Smooth muscle cell (in vitro differentiated cells): ENCODE measurements around the gene ZSCAN22. TPM values are rescaled to one million over a fixed set of nuclear protein-coding genes. Genes with fewer than 3 reads are reported as not detected.

Experiments
- DNase-seq: peaks from one replicate; lab custom pipeline; 2025; ENCODE audit not compliant: unreplicated experiment; lab: John Stamatoyannopoulos, UW
- H2AFZ ChIP-seq: fragments of 200-600 bp; sonication (generic); 2 replicates; pipeline ENCODE4 v1.6.0; 2016; ENCODE audit warnings: antibody characterized with exemption, low read depth, mild to moderate bottlenecking
- H3F3A ChIP-seq: fragments of 200-600 bp; sonication (generic); 2 replicates; pipeline ENCODE4 v1.6.0; 2017; ENCODE audit warnings: antibody characterized with exemption, low read depth
- H3K27ac ChIP-seq: fragments of 200-600 bp; sonication (generic); 2 replicates; pipeline ENCODE4 v1.5.1; 2016; ENCODE audit warnings: low read depth, mild to moderate bottlenecking
- H3K27me3 ChIP-seq: fragments of 200-600 bp; sonication (generic); 2 replicates; pipeline ENCODE4 v1.6.1; 2016; ENCODE audit warnings: low read depth, mild to moderate bottlenecking
- H3K36me3 ChIP-seq: fragments of 200-600 bp; sonication (generic); 2 replicates; pipeline ENCODE4 v1.5.1; 2016; ENCODE audit warnings: low read depth
- H3K4me1 ChIP-seq: fragments of 200-600 bp; sonication (generic); 2 replicates; pipeline ENCODE4 v1.5.1; 2016; ENCODE audit warnings: low read depth
- H3K4me2 ChIP-seq: fragments of 200-600 bp; sonication (generic); 2 replicates; pipeline ENCODE4 v1.6.0; 2016; ENCODE audit warnings: mild to moderate bottlenecking
- H3K4me3 ChIP-seq: fragments of 200-600 bp; sonication (generic); 2 replicates; pipeline ENCODE4 v1.5.1; 2016; ENCODE audit warnings: mild to moderate bottlenecking
- H3K79me2 ChIP-seq: fragments of 200-600 bp; sonication (generic); 2 replicates; pipeline ENCODE4 v1.6.0; 2016; ENCODE audit warnings: low read depth, mild to moderate bottlenecking
- H3K9ac ChIP-seq: fragments of 200-600 bp; sonication (generic); 2 replicates; pipeline ENCODE4 v1.6.0; 2016; ENCODE audit warnings: low read depth
- H3K9me3 ChIP-seq: fragments of 200-600 bp; sonication (generic); replicated peaks from 2 replicates; pipeline ENCODE4 v1.5.1; 2016; ENCODE audit warnings: low read depth
- H4K20me1 ChIP-seq: fragments of 200-600 bp; sonication (generic); 2 replicates; pipeline ENCODE4 v1.6.0; 2016; ENCODE audit warnings: low read depth
- WGBS: methylation state at CpG from one replicate; pipeline ENCODE4 v1.1.7; 2016; ENCODE audit warnings: low lambda C conversion rate; 5-methylcytosine and 5-hydroxymethylcytosine counted together
- polyA plus RNA-seq: library from polyadenylated mRNA; unstranded; fragments of >200 nt; fragmentation: Nextera tagmentation; extraction: Ambion mirVana; gene quantifications from 2 replicates; pipeline ENCODE4 v1.2.1, GENCODE V29; 2016
- total RNA-seq: library from RNA; depleted of rRNA; stranded (reverse); fragments of >200 nt; gene quantifications from 2 replicates; pipeline ENCODE4 v1.2.3, GENCODE V29; 2014
- TF ChIP-seq, protein P1 (sequence below): fragments of 200-600 bp; sonication (generic); IDR thresholded peaks from 2 replicates; pipeline ENCODE4 v1.5.1; 2017; ENCODE audit warnings: borderline replicate concordance, mild to moderate bottlenecking, antibody characterized with exemption; ENCODE audit not compliant: insufficient read depth, poor library complexity, severe bottlenecking

The ZSCAN22 gene
- total and polyA plus RNA-seq, 2 experiments from 2014 or later, result 1.7 to 2.4 TPM

DNA sequence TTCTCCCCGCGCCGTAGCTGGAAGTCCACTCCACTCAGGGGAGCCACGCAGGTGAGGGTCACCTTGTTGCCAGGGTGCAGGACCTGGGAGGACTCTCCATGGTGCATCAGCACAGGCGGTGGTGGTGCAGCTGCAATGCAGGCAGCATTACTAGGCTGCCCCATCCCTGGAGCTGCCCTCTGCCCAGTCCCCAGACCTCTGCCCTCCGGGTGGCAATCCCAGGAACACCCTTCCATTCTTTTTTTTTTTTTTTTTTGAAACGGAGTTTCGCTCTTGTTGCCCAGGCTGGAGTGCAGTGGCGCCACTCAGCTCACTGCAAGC lies 24.7 kb downstream of the ZSCAN22 start:
- H3K9ac ChIP-seq, result no peak overlapping the region
- 100% methylated on average over 9 of the region's 9 CpGs for WGBS
- H4K20me1 ChIP-seq, result no peaks in the 10 kb centered on the region
- no peak overlapping the region for H3K4me2 ChIP-seq
- DNase-seq, result no peak
- no peaks in the 10 kb centered on the region for H3K27me3 ChIP-seq
- peaks cover 31% of the 10 kb centered on the region for H3K79me2 ChIP-seq
- H3K4me3 ChIP-seq, result no peak overlapping the region
- H3K4me1 ChIP-seq, result peaks cover 8% of the 10 kb centered on the region
- no peak overlapping the region for H2AFZ ChIP-seq
- H3K27ac ChIP-seq, result no peak overlapping the region
- H3F3A ChIP-seq, result no peaks in the 10 kb centered on the region
- TF ChIP-seq, protein P1, sequence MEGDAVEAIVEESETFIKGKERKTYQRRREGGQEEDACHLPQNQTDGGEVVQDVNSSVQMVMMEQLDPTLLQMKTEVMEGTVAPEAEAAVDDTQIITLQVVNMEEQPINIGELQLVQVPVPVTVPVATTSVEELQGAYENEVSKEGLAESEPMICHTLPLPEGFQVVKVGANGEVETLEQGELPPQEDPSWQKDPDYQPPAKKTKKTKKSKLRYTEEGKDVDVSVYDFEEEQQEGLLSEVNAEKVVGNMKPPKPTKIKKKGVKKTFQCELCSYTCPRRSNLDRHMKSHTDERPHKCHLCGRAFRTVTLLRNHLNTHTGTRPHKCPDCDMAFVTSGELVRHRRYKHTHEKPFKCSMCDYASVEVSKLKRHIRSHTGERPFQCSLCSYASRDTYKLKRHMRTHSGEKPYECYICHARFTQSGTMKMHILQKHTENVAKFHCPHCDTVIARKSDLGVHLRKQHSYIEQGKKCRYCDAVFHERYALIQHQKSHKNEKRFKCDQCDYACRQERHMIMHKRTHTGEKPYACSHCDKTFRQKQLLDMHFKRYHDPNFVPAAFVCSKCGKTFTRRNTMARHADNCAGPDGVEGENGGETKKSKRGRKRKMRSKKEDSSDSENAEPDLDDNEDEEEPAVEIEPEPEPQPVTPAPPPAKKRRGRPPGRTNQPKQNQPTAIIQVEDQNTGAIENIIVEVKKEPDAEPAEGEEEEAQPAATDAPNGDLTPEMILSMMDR, result no peak
- no peaks in the 10 kb centered on the region for H3K36me3 ChIP-seq
- no peaks in the 10 kb centered on the region for H3K9me3 ChIP-seq

DNA sequence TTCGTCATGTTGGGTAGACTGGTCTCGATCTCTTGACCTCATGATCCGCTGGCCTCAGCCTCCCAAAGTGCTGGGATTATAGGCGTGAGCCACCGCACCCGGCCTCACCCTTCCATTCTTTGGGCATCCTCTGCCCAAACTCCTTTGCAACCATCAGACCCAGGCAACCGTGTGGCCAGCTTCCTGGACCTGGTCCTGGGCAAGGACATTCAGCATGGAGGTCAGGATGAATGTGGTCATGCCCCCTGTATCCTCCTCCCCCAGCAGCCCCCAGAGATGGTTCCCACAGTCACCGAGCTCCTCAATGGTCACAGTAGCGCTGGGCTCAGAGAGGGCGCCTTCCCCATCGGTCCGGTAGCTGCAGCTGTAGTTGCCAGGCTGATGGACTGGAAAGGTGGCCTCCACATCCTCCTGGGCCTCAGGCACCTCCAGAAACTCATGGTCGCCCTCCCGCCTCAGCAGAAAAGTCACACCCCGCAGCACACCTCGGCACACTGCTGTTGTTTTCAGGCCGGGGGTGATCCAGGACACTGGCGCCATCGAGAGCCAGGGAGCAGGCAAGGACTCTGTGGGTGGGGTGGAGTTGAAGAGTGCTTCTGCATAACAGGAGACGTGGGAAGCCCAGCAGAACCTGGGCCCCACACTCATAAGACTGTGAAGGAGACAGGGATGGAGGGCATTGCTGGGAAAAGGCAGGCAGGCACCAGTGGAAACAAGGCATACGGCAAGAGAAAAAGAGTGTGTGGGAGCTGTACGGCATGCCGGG lies 25.4 kb downstream of the ZSCAN22 start:
- Histone ChIP-seq H3K79me2 (peaks cover 24% of the 10 kb centered on the region), H3K36me3 (no peaks in the 10 kb centered on the region), H4K20me1 (no peaks in the 10 kb centered on the region), H3K9me3 (no peaks in the 10 kb centered on the region), H3F3A (no peaks in the 10 kb centered on the region), H3K27me3 (no peaks in the 10 kb centered on the region), H3K4me1 (peaks cover 8% of the 10 kb centered on the region), H2AFZ (no peak overlapping the region), H3K27ac (no peak overlapping the region), H3K4me2 (no peak overlapping the region), H3K9ac (no peak overlapping the region), H3K4me3 (no peak overlapping the region)
- WGBS, result 93% methylated on average over 23 of the region's 23 CpGs
- no peak for DNase-seq
- TF ChIP-seq, protein P1, result no peak

DNA sequence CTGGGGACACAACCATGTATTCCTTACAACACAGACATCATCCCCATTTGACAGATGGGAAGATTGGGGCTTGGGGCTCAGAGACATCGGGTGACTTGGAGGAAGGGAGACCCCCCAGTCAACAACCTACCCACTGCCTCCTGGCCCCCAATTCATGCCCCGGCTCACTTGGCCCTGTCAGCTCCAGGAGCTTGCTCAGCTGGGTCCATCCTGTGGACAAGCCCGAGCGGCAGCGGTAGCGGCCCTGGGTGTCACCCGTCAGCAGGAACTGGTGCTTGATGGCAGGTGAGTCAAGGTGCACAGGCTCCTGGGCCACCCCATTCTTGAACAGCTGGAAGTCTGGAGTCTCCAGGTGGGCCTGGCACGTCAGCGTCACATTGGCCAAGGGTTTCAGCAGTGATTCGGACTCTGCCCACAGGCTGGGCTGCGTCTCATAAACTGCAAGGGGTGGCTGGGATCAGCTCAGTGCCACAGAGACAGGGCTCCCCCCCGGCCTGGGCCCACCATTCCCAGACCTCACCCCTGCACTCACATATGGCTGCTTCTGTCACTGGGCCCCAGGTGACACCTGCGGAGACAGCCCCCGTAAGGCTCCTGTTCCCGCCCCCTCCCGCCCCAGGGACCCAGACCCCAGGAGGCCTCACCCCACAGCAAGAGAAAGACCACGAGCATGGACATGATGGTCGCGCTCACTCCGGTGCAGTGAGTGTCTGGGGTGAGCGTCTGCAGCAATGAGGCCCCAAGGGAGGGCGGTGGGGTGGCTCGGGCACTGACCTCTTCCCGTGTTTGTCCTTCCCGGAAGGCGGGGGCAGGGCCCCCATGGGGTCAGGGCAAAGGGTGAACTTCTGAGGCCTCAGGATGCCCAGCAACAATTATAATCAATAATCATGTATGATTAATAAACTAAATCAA lies 26.2 kb downstream of the ZSCAN22 start, which contains the start of gene A1BG:
A1BG (minus strand) TSS at position 733 of the 912 bp plus-strand sequence; CDS start at position 678, 55 bp downstream.
- no peak within 1 kb of the TSS for H3K4me2 ChIP-seq
- no peaks in the 10 kb centered on the region for H3F3A ChIP-seq
- no peak within 1 kb of the TSS for H3K9ac ChIP-seq
- DNase-seq, result no peak
- no peaks in the 10 kb centered on the region for H3K36me3 ChIP-seq
- H2AFZ ChIP-seq, result no peak within 1 kb of the TSS
- H3K4me1 ChIP-seq, result peaks cover 8% of the 10 kb centered on the region
- no peak within 1 kb of the TSS for H3K27ac ChIP-seq
- no peaks in the 10 kb centered on the region for H3K9me3 ChIP-seq
- WGBS, result 95% methylated on average over 25 of the region's 26 CpGs
- TF ChIP-seq, protein P1, result no peak
- no peaks in the 10 kb centered on the region for H4K20me1 ChIP-seq
- no peaks in the 10 kb centered on the region for H3K27me3 ChIP-seq
- no peak within 1 kb of the TSS for H3K4me3 ChIP-seq
- H3K79me2 ChIP-seq, result peaks cover 18% of the 10 kb centered on the region
